MM.1S (cell line): ENCODE data around the gene MRPS27.

Source experiments
- DNase-seq: peaks from one replicate; pipeline ENCODE4 v3.0.0-alpha.2; 2015
- H2AFZ ChIP-seq: fragments of 300-600 bp; sonication (generic); 2 replicates; pipeline ENCODE4 v1.6.0; 2016; ENCODE audit warnings: antibody characterized with exemption, low read length
- H3F3A ChIP-seq: fragments of 300-600 bp; sonication (generic); 2 replicates; pipeline ENCODE4 v1.6.1; 2016; ENCODE audit warnings: mild to moderate bottlenecking, antibody characterized with exemption, low read length, moderate library complexity, mixed read lengths; ENCODE audit not compliant: insufficient read depth
- H3K27ac ChIP-seq: fragments of 300-600 bp; sonication (generic); 2 replicates; pipeline ENCODE4 v1.5.1; 2016; ENCODE audit warnings: mild to moderate bottlenecking, low read length
- H3K27me3 ChIP-seq: fragments of 300-600 bp; sonication (generic); replicated peaks from 2 replicates; pipeline ENCODE4 v1.6.0; 2016; ENCODE audit warnings: low read length; ENCODE audit not compliant: insufficient read depth
- H3K36me3 ChIP-seq: fragments of 300-600 bp; sonication (generic); replicated peaks from 2 replicates; pipeline ENCODE4 v1.6.1; 2016; ENCODE audit warnings: mild to moderate bottlenecking, low read length, mixed read lengths; ENCODE audit not compliant: insufficient read depth
- H3K4me1 ChIP-seq: fragments of 300-600 bp; sonication (generic); 2 replicates; pipeline ENCODE4 v1.6.1; 2016; ENCODE audit warnings: low read length, mixed read lengths
- H3K4me2 ChIP-seq: fragments of 300-600 bp; sonication (generic); 2 replicates; pipeline ENCODE4 v1.6.0; 2016; ENCODE audit warnings: low read depth, low read length
- H3K4me3 ChIP-seq: fragments of 300-600 bp; sonication (generic); 2 replicates; pipeline ENCODE4 v1.5.1; 2016; ENCODE audit warnings: low read length, mixed read lengths
- H3K79me2 ChIP-seq: fragments of 300-600 bp; sonication (generic); 2 replicates; pipeline ENCODE4 v1.6.1; 2016; ENCODE audit warnings: mixed run types, low read length, mixed read lengths
- H3K9ac ChIP-seq: fragments of 300-600 bp; sonication (generic); 2 replicates; pipeline ENCODE4 v1.6.1; 2016; ENCODE audit warnings: low read length, mixed read lengths
- H3K9me2 ChIP-seq: fragments of 300-600 bp; sonication (generic); replicated peaks from 2 replicates; pipeline ENCODE4 v1.6.1; 2016; ENCODE audit warnings: mild to moderate bottlenecking, low read length, mixed read lengths; ENCODE audit not compliant: insufficient read depth
- H3K9me3 ChIP-seq: fragments of 300-600 bp; sonication (generic); replicated peaks from 2 replicates; pipeline ENCODE4 v1.6.1; 2016; ENCODE audit warnings: mild to moderate bottlenecking, low read length, mixed read lengths; ENCODE audit not compliant: insufficient read depth
- H4K20me1 ChIP-seq: fragments of 300-600 bp; sonication (generic); 2 replicates; pipeline ENCODE4 v1.6.1; 2016; ENCODE audit warnings: mild to moderate bottlenecking, low read length, moderate library complexity, mixed read lengths; ENCODE audit not compliant: insufficient read depth
- CTCF ChIP-seq: fragments of 300-600 bp; sonication (generic); IDR thresholded peaks from 2 replicates; pipeline ENCODE4 v1.5.1; 2016; ENCODE audit warnings: antibody characterized with exemption, low read length, mixed read lengths
- EZH2 ChIP-seq: fragments of 300-600 bp; sonication (generic); optimal IDR thresholded peaks from 2 replicates; pipeline ENCODE3; 2017; ENCODE audit warnings: low read depth, mild to moderate bottlenecking, antibody characterized with exemption, low read length, mixed read lengths
- EZH2phosphoT487 ChIP-seq: fragments of 300-600 bp; sonication (generic); IDR thresholded peaks from 2 replicates; pipeline ENCODE4 v1.6.1; 2018; ENCODE audit warnings: antibody characterized with exemption, low read length

MRPS27 gene

GRCh38 chr5:72268753-72269410 lies 51.2 kb downstream of the MRPS27 start:
- H3K27ac ChIP-seq, result no peak overlapping the region
- H3K4me3 ChIP-seq, result no peak overlapping the region
- DNase-seq, result peak; percentile 58
- H3F3A ChIP-seq, result no peaks in the 10 kb centered on the region
- H3K79me2 ChIP-seq, result peaks cover 4% of the 10 kb centered on the region; the same call in 1 of the 2 replicates
- H3K36me3 ChIP-seq, result no peaks in the 10 kb centered on the region
- H3K27me3 ChIP-seq, result no peaks in the 10 kb centered on the region
- H3K4me2 ChIP-seq, result no peak overlapping the region
- H3K9me3 ChIP-seq, result no peaks in the 10 kb centered on the region
- TF ChIP-seq CTCF (peak; percentile 79), EZH2 (no peak)
- H3K9ac ChIP-seq, result no peak overlapping the region
- no peak overlapping the region for H2AFZ ChIP-seq
- H3K9me2 ChIP-seq, result no peaks in the 10 kb centered on the region
- 0 out of 2 replicates have a peak, but pooled peaks cover 2% of the 10 kb centered on the region for H4K20me1 ChIP-seq
- no peaks in the 10 kb centered on the region for H3K4me1 ChIP-seq

GRCh38 chr5:72268260-72268659 lies 51.8 kb downstream of the MRPS27 start:
- H3K4me3 ChIP-seq, result no peak overlapping the region
- H3K9me2 ChIP-seq, result no peaks in the 10 kb centered on the region
- H3K36me3 ChIP-seq, result no peaks in the 10 kb centered on the region
- H2AFZ ChIP-seq, result no peak overlapping the region
- no peaks in the 10 kb centered on the region for H3K4me1 ChIP-seq
- H3K9me3 ChIP-seq, result no peaks in the 10 kb centered on the region
- TF ChIP-seq EZH2phosphoT487, result no peak
- TF ChIP-seq CTCF, result no peak
- no peak for TF ChIP-seq EZH2
- no peaks in the 10 kb centered on the region for H3K27me3 ChIP-seq
- H3K27ac ChIP-seq, result no peak overlapping the region
- H3K4me2 ChIP-seq, result no peak overlapping the region
- peaks cover 4% of the 10 kb centered on the region; the same call in 1 of the 2 replicates for H3K79me2 ChIP-seq
- no peak for DNase-seq
- no peaks in the 10 kb centered on the region for H3F3A ChIP-seq
- 0 out of 2 replicates have a peak, but pooled peaks cover 2% of the 10 kb centered on the region for H4K20me1 ChIP-seq
- H3K9ac ChIP-seq, result no peak overlapping the region

GRCh38 chr5:72267685-72268084 lies 52.4 kb downstream of the MRPS27 start:
- no peaks in the 10 kb centered on the region for H3K4me1 ChIP-seq
- no peaks in the 10 kb centered on the region for H3K9me2 ChIP-seq
- H3K79me2 ChIP-seq, result peaks cover 4% of the 10 kb centered on the region; the same call in 1 of the 2 replicates
- H3K36me3 ChIP-seq, result no peaks in the 10 kb centered on the region
- DNase-seq, result no peak
- H3K27me3 ChIP-seq, result no peaks in the 10 kb centered on the region
- TF ChIP-seq EZH2 (no peak), CTCF (no peak), EZH2phosphoT487 (no peak)
- no peaks in the 10 kb centered on the region for H3K9me3 ChIP-seq
- H4K20me1 ChIP-seq, result 0 out of 2 replicates have a peak, but pooled peaks cover 2% of the 10 kb centered on the region
- H3K27ac ChIP-seq, result no peak overlapping the region
- no peak overlapping the region for H3K4me2 ChIP-seq
- H3K9ac ChIP-seq, result no peak overlapping the region
- H3F3A ChIP-seq, result no peaks in the 10 kb centered on the region
- no peak overlapping the region for H3K4me3 ChIP-seq
- H2AFZ ChIP-seq, result no peak overlapping the region
